Effector CD4-positive, alpha-beta T cell (primary cell): ENCODE results near the gene DHX9.

Experiments
- DNase-seq: peaks from one replicate; pipeline ENCODE4 v3.0.0-alpha.2; 2020

DHX9 gene

GRCh38 chr1:182841368-182841988 is 2.3 kb downstream of the DHX9 start:
- DNase-seq: no peak

DNA sequence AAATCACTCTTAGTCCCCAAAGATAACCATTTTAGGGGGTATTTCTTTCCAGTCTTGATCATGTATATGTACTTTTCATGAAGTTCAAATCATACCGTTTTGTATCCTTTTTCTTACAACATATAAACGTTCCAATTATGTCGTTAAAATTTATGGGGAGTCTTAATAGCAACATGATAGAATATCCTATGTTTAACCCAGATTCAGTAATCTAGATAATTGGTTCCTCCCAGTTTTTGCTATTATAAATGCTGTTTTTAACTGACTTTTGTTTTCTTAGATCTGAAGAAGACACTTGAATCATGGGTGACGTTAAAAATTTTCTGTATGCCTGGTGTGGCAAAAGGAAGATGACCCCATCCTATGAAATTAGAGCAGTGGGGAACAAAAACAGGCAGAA is 3.1 kb downstream of the DHX9 start:
- no peak for DNase-seq

DNA sequence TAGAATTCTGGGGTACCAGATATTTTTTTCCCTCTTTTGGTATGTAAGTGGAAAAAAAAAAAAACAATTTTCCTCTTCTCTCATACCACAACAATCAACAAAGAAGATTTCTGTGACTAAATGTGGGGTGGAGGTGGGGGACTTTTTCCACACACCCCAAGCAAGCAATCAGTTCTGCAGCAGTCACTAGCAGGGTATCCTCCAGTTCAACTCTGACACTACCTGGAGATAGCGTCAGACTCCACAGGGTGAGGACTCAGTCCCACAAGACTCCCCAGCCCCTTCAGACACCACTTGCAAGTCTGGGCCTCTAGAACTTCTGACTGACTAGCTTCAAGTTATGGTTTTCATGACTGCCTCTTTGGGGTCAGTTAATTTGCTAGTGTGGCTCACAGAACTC is 6.2 kb downstream of the DHX9 start:
- DNase-seq: no peak

DNA sequence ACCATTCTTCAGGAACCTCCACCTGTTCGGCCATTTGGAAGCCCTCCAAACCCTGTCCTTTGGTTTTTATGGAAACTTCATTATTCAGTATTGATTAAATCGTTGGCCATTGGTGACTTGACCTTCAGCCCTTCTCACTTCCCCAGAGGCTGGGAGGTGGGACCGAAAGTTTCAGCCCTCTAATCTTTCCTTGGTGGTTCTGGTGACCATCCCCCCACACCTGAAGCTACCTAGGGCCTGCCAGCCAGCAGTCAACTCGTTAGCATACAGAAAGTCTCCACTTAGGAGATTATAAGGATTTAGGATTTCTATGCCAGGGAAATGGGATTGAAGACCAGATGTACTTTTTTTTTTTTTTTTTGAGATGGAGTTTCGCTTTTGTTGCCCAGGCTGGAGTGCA is 6.7 kb downstream of the DHX9 start:
- no peak for DNase-seq

DNA sequence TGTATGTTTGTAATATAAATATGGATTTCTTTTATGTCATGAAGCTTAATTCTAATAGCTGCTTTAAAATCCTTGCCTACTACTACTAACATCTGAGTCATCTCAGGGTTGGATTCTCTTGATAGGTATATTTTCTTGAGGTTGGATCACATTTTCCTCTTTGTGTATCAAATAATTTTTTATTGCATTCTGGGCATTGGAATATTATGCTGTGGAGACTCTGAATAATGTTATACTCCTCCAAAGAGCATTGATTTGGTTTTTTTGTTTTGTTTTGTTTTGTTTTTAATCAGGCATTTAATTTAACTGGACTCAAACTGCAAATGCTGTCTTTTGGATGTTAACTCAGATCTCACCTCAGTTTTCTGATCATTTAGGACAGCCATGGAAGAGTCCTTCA is 8.0 kb downstream of the DHX9 start:
- no peak for DNase-seq

- no peak for DNase-seq
These were observed 9.6 kb downstream of the DHX9 start for GRCh38 chr1:182848736-182849135.

DNA sequence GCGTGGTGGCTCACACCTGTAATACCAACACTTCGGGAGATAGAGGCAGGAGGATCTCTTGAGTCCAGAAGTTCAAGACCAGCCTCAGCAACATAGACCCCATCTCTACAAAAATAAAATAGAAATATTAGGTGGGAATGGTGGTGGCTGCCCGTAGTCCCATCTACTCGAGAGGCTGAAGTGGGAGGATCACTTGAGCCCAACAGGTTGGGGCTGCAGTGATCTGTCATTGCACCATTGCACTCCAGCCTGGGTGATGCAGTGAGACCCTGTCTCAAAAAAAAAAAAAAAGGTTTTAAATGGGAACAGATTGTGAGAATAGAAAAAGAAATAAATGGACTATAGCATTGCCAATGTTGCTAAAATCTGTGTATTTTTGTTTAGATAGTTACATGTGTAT is 11.2 kb downstream of the DHX9 start:
- no peak for DNase-seq

DNA sequence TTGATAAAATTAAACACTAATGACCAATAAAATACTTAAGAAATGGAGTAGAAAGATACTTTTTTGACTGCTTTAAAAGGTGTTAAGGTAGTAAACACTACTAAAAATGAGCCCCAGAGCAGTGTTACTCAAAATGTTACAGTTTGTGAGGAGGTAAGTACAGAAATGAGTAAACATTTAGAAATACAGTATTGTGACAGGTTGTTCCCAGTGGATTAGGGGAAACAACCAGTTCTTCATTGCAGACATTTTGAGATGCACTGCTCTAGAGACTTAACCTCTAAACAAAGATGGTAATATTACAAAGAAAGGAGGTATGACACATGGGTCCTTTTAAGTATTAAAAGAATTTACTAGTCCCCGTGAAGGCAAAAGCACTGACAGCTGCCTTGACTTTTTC is 12.7 kb downstream of the DHX9 start:
- DNase-seq: no peak

GRCh38 chr1:182855911-182856310 is 16.8 kb downstream of the DHX9 start:
- no peak for DNase-seq

DNA sequence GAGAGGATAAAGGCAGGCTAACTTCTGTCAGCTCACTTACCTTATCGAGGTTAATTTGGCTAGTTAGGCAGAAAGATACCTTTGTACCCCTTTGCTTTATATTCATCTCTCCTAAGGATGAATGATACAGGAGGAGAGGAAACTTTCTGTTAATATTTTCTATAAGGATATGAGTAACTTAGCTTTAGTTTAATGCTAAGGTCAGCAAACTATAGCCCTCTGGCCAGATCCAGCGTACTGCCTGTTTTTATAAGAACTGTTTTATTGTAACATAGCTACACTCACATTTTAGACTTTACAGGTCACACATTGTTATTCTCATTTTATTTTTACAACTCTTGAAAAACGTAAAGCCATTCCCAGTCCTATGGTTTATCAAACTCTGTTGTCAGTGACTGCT is 18.1 kb downstream of the DHX9 start:
- DNase-seq: no peak

DNA sequence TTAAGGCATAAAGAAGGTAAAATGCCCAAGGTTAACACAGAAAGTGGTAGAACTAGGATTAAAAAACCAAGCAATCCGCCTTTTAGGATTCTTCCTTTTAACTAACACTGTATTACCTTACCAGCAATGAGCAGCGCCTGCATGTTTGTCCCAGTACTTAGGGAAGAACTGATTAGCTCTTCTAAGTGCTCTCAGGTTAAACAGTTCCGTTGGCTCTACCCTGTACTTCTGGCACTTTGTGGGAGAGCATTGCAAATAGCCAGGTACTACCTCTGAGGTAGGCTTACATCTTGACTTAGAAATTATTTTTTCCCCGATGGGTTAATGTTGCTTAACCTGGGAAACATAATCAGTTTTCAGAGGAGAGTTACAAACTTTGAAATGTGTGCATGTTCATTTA is 21.5 kb downstream of the DHX9 start:
- no peak for DNase-seq

GRCh38 chr1:182861994-182862393 is 22.8 kb downstream of the DHX9 start:
- no peak for DNase-seq

DNA sequence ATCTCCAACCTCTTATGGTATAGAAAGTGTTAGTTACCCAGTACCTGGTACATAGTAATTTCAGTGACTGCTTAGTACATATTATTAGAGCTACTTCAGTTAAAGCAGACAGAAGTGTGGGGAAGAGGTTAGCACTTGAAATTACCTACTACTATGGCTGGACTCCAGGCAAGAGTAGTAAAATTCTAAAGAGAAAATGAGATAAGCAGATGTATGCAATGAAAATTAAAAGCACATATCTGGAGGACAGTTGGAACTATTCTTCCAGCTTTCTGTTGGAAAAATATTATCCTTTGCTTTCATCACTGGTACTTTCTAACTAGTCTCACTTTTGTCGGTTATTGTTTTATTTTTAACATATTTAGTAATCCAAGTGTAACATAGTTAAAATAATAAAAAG is 23.7 kb downstream of the DHX9 start:
- no peak for DNase-seq

- no peak for DNase-seq
These were observed 24.8 kb downstream of the DHX9 start for GRCh38 chr1:182863940-182864339.

DNA sequence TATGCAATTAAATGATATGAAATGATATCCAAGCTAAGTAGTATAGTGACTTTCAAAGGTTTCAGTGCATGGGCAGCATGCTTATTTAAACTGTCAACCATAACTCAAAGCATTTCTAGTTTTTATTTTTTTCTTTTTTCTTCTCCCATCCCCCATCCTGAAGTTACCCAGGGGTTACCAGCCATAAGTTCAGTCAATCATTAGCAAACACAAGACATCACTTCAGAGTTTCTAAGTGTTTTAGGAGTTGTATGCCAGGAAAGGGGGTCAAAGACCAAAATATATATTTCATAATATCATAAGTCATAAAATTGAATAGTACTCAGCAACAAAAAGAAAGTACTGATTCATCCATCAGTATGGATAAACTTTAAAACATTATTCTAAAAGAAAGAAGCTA is 28.7 kb downstream of the DHX9 start:
- no peak for DNase-seq

DNA sequence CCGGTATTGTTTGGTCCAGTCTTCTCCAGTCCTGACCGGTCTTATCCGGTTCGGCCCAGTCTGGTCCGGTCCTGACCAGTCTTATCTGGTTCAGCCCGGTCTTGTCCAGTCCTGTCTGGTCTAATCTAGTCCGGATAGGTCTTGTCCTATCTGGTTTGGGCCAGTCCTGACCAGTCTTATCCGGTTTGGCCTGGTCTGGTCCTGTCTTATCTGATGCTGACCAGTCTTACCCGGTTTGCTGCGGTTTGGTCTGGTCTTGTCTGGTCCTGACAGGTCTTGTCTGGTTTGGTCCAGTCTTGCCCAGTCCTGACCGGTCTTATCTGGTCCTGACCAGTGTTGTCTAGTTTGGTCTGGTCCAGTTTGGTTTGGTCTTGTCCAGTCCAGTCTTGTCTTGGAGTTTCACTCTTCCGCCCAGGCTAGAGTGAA is 30.1 kb downstream of the DHX9 start:
- no peak for DNase-seq

GRCh38 chr1:182872881-182873280 is 33.7 kb downstream of the DHX9 start:
- no peak for DNase-seq

GRCh38 chr1:182875889-182876288 is 36.7 kb downstream of the DHX9 start:
- DNase-seq: no peak

DNA sequence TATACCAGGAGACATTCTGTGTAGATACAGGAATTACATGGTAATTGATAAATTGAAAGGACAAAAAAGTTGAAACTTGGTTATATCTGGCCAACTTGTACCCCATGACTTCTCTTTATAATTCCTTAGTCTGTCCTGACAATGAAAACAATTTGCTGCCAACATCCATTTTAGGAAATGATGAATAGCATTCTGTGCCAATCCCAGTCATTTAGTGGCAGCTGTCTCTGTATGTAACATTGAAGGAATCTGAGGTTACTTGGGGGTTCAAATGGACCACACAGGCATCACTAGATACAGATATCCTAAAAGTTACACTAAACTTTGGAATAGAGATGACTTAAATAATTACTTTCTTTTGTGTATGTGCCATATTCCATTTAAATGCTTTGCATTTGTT is 38.2 kb downstream of the DHX9 start:
- DNase-seq: no peak

GRCh38 chr1:182877842-182878241 is 38.7 kb downstream of the DHX9 start:
- DNase-seq: no peak

- no peak for DNase-seq
These were observed 45.7 kb downstream of the DHX9 start for GRCh38 chr1:182884872-182885271.

DNA sequence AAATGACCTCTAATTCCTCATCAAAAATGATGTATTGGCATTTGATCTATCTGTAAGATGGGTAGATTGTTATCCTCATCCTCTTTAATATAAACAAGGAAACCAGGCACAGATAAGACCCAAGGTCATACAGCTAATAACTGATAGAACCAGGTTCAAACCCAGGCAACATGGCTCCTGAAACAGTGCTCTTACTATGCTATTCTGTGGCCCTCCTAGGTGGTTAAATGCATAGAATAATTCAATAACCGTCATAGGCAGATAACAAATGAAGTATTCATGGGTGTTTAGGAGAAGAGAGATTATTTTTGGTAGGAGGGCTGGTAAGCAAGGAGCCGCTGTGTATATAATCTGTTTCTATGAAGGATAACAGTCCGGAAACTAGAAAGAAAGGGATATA is 46.4 kb downstream of the DHX9 start:
- no peak for DNase-seq

DNA sequence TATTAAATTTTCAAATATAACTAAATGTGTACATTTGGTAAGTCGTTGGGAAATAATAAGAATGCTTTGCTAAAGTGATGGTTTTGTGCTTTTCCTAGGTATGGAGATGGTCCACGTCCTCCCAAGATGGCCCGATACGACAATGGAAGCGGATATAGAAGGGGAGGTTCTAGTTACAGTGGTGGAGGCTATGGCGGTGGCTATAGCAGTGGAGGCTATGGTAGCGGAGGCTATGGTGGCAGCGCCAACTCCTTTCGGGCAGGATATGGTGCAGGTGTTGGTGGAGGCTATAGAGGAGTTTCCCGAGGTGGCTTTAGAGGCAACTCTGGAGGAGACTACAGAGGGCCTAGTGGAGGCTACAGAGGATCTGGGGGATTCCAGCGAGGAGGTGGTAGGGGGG is 47.8 kb downstream of the DHX9 start:
- DNase-seq: no peak

DNA sequence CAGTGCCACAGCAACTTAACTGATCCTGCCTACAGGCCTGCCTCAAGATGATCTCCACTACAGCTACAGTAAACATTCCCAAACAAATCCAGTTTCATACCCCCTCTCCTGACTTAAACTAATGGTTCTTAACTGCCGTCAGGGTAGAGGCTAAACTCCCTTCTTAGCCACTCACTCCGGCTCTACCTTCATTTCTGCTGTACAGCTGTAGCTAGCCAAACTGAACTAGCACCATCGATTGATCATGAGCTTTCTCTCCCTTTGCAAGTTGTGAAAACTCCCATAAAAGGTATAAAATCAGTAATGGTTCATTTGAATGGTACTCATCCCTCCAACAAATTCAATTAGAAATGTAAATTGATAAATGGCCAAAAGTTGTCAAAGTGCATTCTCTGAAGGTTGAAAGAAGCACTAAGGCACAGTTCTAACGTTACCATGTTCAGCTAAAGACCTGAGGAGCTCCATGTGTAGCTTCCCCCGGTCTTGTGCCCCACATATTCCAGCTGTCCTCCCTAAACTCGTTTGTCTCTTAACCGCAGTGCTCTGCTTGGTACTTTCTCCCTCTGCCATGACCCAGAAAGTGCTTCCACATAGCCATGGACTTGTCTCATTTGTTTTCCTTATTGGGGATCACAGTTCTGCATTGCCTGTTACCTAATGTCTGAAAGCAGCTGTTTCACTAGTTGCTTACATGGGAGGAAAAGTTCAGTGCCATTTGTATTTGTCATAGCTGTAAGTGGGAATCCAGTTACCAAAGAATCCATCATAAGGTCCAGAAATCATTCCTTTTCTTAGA is 49.8 kb downstream of the DHX9 start:
- DNase-seq: no peak

GRCh38 chr1:182889997-182890396 is 50.9 kb downstream of the DHX9 start:
- DNase-seq: no peak
